ENCODE data around the gene GALNT13.

The GALNT13 gene

DNA sequence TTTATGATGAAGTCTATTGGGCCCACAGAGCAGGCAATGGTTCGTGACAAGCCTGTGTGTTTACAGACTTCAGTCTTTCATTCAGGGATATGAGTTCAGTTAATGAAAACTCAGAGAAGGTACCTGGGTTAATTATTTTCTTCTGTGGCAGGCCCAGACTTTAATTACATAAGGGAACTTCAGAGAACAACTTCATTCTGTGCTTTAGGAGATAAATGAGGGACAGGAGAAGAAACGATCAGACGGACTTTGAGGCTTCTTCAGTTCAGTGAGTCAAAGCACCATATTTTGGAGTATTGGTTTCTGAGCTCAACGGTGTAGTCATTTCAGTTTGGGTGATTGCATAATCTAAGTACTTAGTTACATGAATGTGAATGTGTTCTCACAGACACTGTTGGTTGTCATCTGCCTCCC lies 623.7 kb downstream of the GALNT13 start:
- no peak for DNase-seq

DNA sequence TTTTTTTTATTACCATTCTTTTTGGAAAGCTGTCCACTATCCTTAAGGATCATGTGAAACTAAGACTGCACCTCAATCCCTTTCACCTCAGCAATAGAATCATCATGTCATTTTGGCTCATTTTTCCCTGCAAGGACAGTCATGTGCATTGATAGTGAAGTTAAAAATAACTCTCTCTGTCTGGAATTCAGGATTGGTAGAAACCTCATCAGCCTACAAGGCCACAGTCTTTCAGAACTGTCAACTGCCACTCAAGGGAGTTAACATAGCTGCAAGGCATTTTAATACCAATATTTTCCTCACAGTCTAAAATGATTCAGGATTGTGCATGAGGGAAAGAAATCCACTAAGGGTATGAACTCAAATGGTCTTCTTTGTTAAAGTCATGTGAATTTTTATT lies 625.3 kb downstream of the GALNT13 start:
- no peak for DNase-seq

All from activated CD8-positive, alpha-beta memory T cell treated with anti-CD3 and anti-CD28 coated beads, Interleukin-2, amount 50 U/mL, for 48 hours (primary cell).